Stimulated activated CD8-positive, alpha-beta memory T cell treated with anti-CD3 and anti-CD28 coated beads, Interleukin-4, amount 100 ng/mL, for 24 hours (primary cell): ENCODE results near the gene PLAAT4.
"Not testable (repeated sequence)": the region's sequence is repeated elsewhere in the genome, so short reads cannot be mapped to it uniquely, and the experiment has no call there.

Experiments
- DNase-seq: peaks from one replicate; pipeline ENCODE4 v3.0.0-alpha.2; 2020; ENCODE audit warnings: low read depth

Gene PLAAT4

GRCh38 chr11:63511048-63511748 lies 25.4 kb upstream of the PLAAT4 start:
- DNase-seq, result no peak

- no peak for DNase-seq
These were observed 23.8 kb upstream of the PLAAT4 start for GRCh38 chr11:63512816-63513215.

- DNase-seq, result no peak
These were observed 20.5 kb upstream of the PLAAT4 start for GRCh38 chr11:63516109-63516508.

- DNase-seq, result no peak
These were observed 19.5 kb upstream of the PLAAT4 start for GRCh38 chr11:63517156-63517555.

- DNase-seq, result no peak
These were observed 18.1 kb upstream of the PLAAT4 start for GRCh38 chr11:63518548-63518947.

GRCh38 chr11:63520606-63521170 lies 15.9 kb upstream of the PLAAT4 start:
- DNase-seq, result no peak

GRCh38 chr11:63521896-63522295 lies 14.7 kb upstream of the PLAAT4 start:
- DNase-seq, result no peak

- DNase-seq, result no peak
These were observed 13.5 kb upstream of the PLAAT4 start for GRCh38 chr11:63523151-63523550.

- DNase-seq, result no peak
These were observed 8.9 kb upstream of the PLAAT4 start for GRCh38 chr11:63527667-63528066.

GRCh38 chr11:63528156-63528555 lies 8.5 kb upstream of the PLAAT4 start:
- DNase-seq, result not testable (repeated sequence)

GRCh38 chr11:63528729-63529278 lies 7.8 kb upstream of the PLAAT4 start:
- not testable (repeated sequence) for DNase-seq

GRCh38 chr11:63529373-63529772 lies 7.2 kb upstream of the PLAAT4 start:
- DNase-seq, result not testable (repeated sequence)

- DNase-seq, result no peak
These were observed 6.6 kb upstream of the PLAAT4 start for GRCh38 chr11:63530021-63530420.

GRCh38 chr11:63531074-63531792 lies 5.4 kb upstream of the PLAAT4 start:
- DNase-seq, result not testable (repeated sequence)

- no peak for DNase-seq
These were observed 4.5 kb upstream of the PLAAT4 start for GRCh38 chr11:63532117-63532516.

GRCh38 chr11:63532799-63533475 lies 3.7 kb upstream of the PLAAT4 start:
- no peak for DNase-seq

GRCh38 chr11:63534076-63534475 lies 2.5 kb upstream of the PLAAT4 start:
- DNase-seq, result no peak

- no peak for DNase-seq
These were observed 1.6 kb upstream of the PLAAT4 start for GRCh38 chr11:63534895-63535461.

GRCh38 chr11:63535734-63536133 lies 874 bp upstream of the PLAAT4 start:
- DNase-seq, result no peak

- DNase-seq, result no peak
These were observed 889 bp downstream of the PLAAT4 start for GRCh38 chr11:63537293-63538101.

- DNase-seq, result not testable (repeated sequence)
These were observed 5.9 kb downstream of the PLAAT4 start for GRCh38 chr11:63542506-63542905.
